ENCODE measurements around the gene CNTNAP2.
"Not testable (repeated sequence)": the region's sequence is repeated elsewhere in the genome, so short reads cannot be mapped to it uniquely, and the experiment has no call there.

CNTNAP2 gene

GRCh38 chr7:148442141-148442655 lies 2325.6 kb downstream of the CNTNAP2 start:
- no peak for DNase-seq

GRCh38 chr7:148442933-148443332 lies 2326.3 kb downstream of the CNTNAP2 start:
- DNase-seq = no peak

- DNase-seq = no peak
Measured at GRCh38 chr7:148445260-148446044, 2328.9 kb downstream of the CNTNAP2 start.

- no peak for DNase-seq
Measured at GRCh38 chr7:148447221-148447849, 2330.7 kb downstream of the CNTNAP2 start.

- DNase-seq = not testable (repeated sequence)
Measured at GRCh38 chr7:148451526-148451925, 2334.9 kb downstream of the CNTNAP2 start.

- DNase-seq = no peak
Measured at GRCh38 chr7:148456351-148456750, 2339.8 kb downstream of the CNTNAP2 start.

GRCh38 chr7:148457310-148457921 lies 2340.8 kb downstream of the CNTNAP2 start:
- no peak for DNase-seq

GRCh38 chr7:148458263-148458662 lies 2341.7 kb downstream of the CNTNAP2 start:
- DNase-seq = no peak

- no peak for DNase-seq
Measured at GRCh38 chr7:148461392-148462179, 2345.0 kb downstream of the CNTNAP2 start.

- DNase-seq = not testable (repeated sequence)
Measured at GRCh38 chr7:148462774-148463173, 2346.2 kb downstream of the CNTNAP2 start.

GRCh38 chr7:148463210-148463609 lies 2346.6 kb downstream of the CNTNAP2 start:
- no peak for DNase-seq

GRCh38 chr7:148464947-148465346 lies 2348.3 kb downstream of the CNTNAP2 start:
- no peak for DNase-seq

- not testable (repeated sequence) for DNase-seq
Measured at GRCh38 chr7:148465441-148465840, 2348.8 kb downstream of the CNTNAP2 start.

- no peak for DNase-seq
Measured at GRCh38 chr7:148466120-148466519, 2349.5 kb downstream of the CNTNAP2 start.

- DNase-seq = no peak
Measured at GRCh38 chr7:148468700-148469098, 2352.1 kb downstream of the CNTNAP2 start.

Data from NCI-H2171 (cell line).